Naive thymus-derived CD4-positive, alpha-beta T cell (primary cell): ENCODE measurements around the gene STK39. TPM values are rescaled to one million over a fixed set of nuclear protein-coding genes. Genes with fewer than 3 reads are reported as not detected.

Experiments
- ATAC-seq: fragments of 150-1000 bp; cut with Tn5 transposase; 2 replicates; pipeline ENCODE4 v1.10.0; 2021; ENCODE audit warnings: mild to moderate bottlenecking, moderate library complexity
- CTCF ChIA-PET: fragments of 350-600 bp; sonication (Branson Sonifier 250); formaldehyde crosslinking; loops from one replicate; lab custom pipeline; 2021; ENCODE audit warnings: antibody characterized with exemption; lab: Charles Lee
- POLR2A ChIA-PET: fragments of 350-600 bp; sonication (Branson Sonifier 250); formaldehyde crosslinking; loops from one replicate; lab custom pipeline; 2021; ENCODE audit warnings: antibody characterized with exemption, inconsistent platforms; lab: Charles Lee
- DNase-seq, 9 donors: peaks; one replicate each; pipeline versions ENCODE4 v3.0.0 to v3.0.0-alpha.2; 2020 to 2022; ENCODE audit warnings: mixed read lengths in 1 of 9
- H3K27ac ChIP-seq: one replicate; pipeline ENCODE4 v1.7.0; 2013; ENCODE audit warnings: mild to moderate bottlenecking, low read depth, low read length, moderate library complexity
- H3K27me3 ChIP-seq, 2 donors: one replicate each; pipeline ENCODE4 v1.7.0; 2013; ENCODE audit warnings: low read length in 2 of 2, mild to moderate bottlenecking in 2 of 2, moderate library complexity in 2 of 2; ENCODE audit not compliant: control insufficient read depth in 2 of 2, insufficient read depth in 2 of 2
- H3K36me3 ChIP-seq, 3 experiments: 1 replicate in 2 of 3; 2 replicates in 1 of 3; pipeline ENCODE4 v1.7.0; 2013; ENCODE audit warnings: low read length in 3 of 3, mild to moderate bottlenecking in 3 of 3, moderate library complexity in 1 of 3; ENCODE audit not compliant: insufficient read depth in 3 of 3, control insufficient read depth in 2 of 3
- H3K4me1 ChIP-seq, 2 donors: one replicate each; pipeline ENCODE4 v1.7.0; 2013; ENCODE audit warnings: low read length in 2 of 2, mild to moderate bottlenecking in 2 of 2, moderate library complexity in 1 of 2; ENCODE audit not compliant: control insufficient read depth in 2 of 2, insufficient read depth in 2 of 2
- H3K4me3 ChIP-seq: 2 replicates; pipeline ENCODE4 v1.7.0; 2013; ENCODE audit warnings: mild to moderate bottlenecking, low read length
- H3K9me3 ChIP-seq, 3 experiments: 1 replicate in 2 of 3; 2 replicates in 1 of 3; pipeline ENCODE4 v1.7.0; 2013; ENCODE audit warnings: low read length in 3 of 3; ENCODE audit not compliant: control insufficient read depth in 2 of 3
- H3K27ac Mint-ChIP-seq, 9 donors: one replicate each; pipeline ENCODE4 v1.8.0; 2020 to 2022; ENCODE audit warnings: mixed read lengths in 9 of 9, mild to moderate bottlenecking in 8 of 9, moderate library complexity in 5 of 9, inconsistent platforms in 2 of 9
- H3K27me3 Mint-ChIP-seq, 5 donors: one replicate each; pipeline ENCODE4 v1.8.0; 2021 to 2022; ENCODE audit warnings: mixed read lengths in 5 of 5, mild to moderate bottlenecking in 1 of 5
- H3K36me3 Mint-ChIP-seq, 5 donors: one replicate each; pipeline ENCODE4 v1.8.0; 2020 to 2022; ENCODE audit warnings: mixed read lengths in 5 of 5, mild to moderate bottlenecking in 3 of 5, inconsistent platforms in 1 of 5
- H3K4me1 Mint-ChIP-seq, 7 donors: one replicate each; pipeline ENCODE4 v1.8.0; 2020 to 2022; ENCODE audit warnings: mixed read lengths in 7 of 7, mild to moderate bottlenecking in 3 of 7, inconsistent platforms in 1 of 7
- H3K4me3 Mint-ChIP-seq, 10 donors: one replicate each; pipeline ENCODE4 v1.8.0; 2020 to 2022; ENCODE audit warnings: mild to moderate bottlenecking in 10 of 10, mixed read lengths in 10 of 10, moderate library complexity in 6 of 10, inconsistent platforms in 2 of 10
- H3K9me3 Mint-ChIP-seq, 11 donors: one replicate each; pipeline ENCODE4 v1.8.0; 2020 to 2022; ENCODE audit warnings: mixed read lengths in 11 of 11, mild to moderate bottlenecking in 4 of 11, inconsistent platforms in 1 of 11, moderate library complexity in 1 of 11
- intact Hi-C, 2 donors: fragments of 100-400 bp; cut with micrococcal nuclease; formaldehyde crosslinking; loops; one replicate each; pipeline ENCODE4 v1.15.1; 2023
- polyA plus RNA-seq, 2 donors: library from polyadenylated mRNA; unstranded; fragments of 300-500 nt; fragmentation: Illumina TruSeq; gene quantifications; one replicate each; pipeline ENCODE4 v1.2.3, GENCODE V29; 2021
- total RNA-seq, 6 experiments: library from RNA in 5 of 6; stranded (reverse) in 5 of 6; gene quantifications; 1 replicate in 5 of 6; 2 replicates in 1 of 6; pipeline ENCODE4 v1.2.3 and lab custom pipeline; 2021 to 2026

The STK39 gene
- total and polyA plus RNA-seq, 7 experiments from 2014 or later = 2.7 to 33.9 (median 16.9) TPM

- no peak overlapping the region for H3K27ac ChIP-seq
- Mint-ChIP-seq H3K9me3 (peaks cover 0 to 1% (median 0%) of the 10 kb centered on the region in 11 donors), H3K4me1 (peaks cover 15 to 28% (median 23%) of the 10 kb centered on the region in 7 donors), H3K27ac (no peak overlapping the region), H3K27me3 (no peaks in the 10 kb centered on the region), H3K4me3 (no peak overlapping the region), H3K36me3 (peaks cover 0 to 26% (median 4%) of the 10 kb centered on the region in 5 donors)
- no peaks in the 10 kb centered on the region for H3K9me3 ChIP-seq
- no peaks in the 10 kb centered on the region for H3K36me3 ChIP-seq
- intact Hi-C loops = no loop called here
- no peak for ATAC-seq
- CTCF ChIA-PET = interaction anchor here (1.0 kb wide), 1 partner anchor 102 kb away, joined by 4 read pairs; no protein-coding TSS in a partner anchor
- no peak overlapping the region for H3K4me3 ChIP-seq
- no peak for DNase-seq
- peaks cover 30 to 41% of the 10 kb centered on the region in 2 donors for H3K4me1 ChIP-seq
- POLR2A ChIA-PET = interaction anchor here (1.6 kb wide), 1 partner anchor 9 kb away, joined by 3 read pairs; the partner anchor contains the start of gene STK39
- H3K27me3 ChIP-seq = no peaks in the 10 kb centered on the region
These were observed 9.7 kb downstream of the STK39 start for GRCh38 chr2:168237741-168238140.

GRCh38 chr2:168234407-168235085 lies 12.8 kb downstream of the STK39 start:
- ATAC-seq (peak; percentile 73), DNase-seq (peak in 4 of 9 donors; percentile 18 to 40 (median 38))
- Histone ChIP-seq H3K4me1 (peaks cover 7 to 20% of the 10 kb centered on the region in 2 donors), H3K27me3 (no peaks in the 10 kb centered on the region), H3K4me3 (no peak overlapping the region), H3K27ac (no peak overlapping the region), H3K36me3 (no peaks in the 10 kb centered on the region), H3K9me3 (no peaks in the 10 kb centered on the region)
- H3K4me3 Mint-ChIP-seq = peak overlapping the region; percentile 9 to 76 (median 58)
- intact Hi-C loops = loop anchor here (1.0 to 5.0 kb wide), 3 partner anchors 10 to 42 kb away; no protein-coding TSS in a partner anchor
- peaks cover 6 to 48% (median 22%) of the 10 kb centered on the region in 5 donors for H3K36me3 Mint-ChIP-seq
- ChIA-PET CTCF (no interaction called here), POLR2A (no interaction called here)
- H3K27me3 Mint-ChIP-seq = no peaks in the 10 kb centered on the region
- H3K9me3 Mint-ChIP-seq = peaks cover 0 to 6% (median 3%) of the 10 kb centered on the region in 11 donors
- H3K4me1 Mint-ChIP-seq = peaks cover 26 to 37% (median 29%) of the 10 kb centered on the region in 7 donors
- peak overlapping the region in 7 of 9 donors; percentile 1 to 56 (median 25) for H3K27ac Mint-ChIP-seq

- H3K4me1 Mint-ChIP-seq = peaks cover 25 to 40% (median 29%) of the 10 kb centered on the region in 7 donors
- ChIA-PET POLR2A (no interaction called here), CTCF (no interaction called here)
- Histone ChIP-seq H3K36me3 (no peaks in the 10 kb centered on the region), H3K27me3 (no peaks in the 10 kb centered on the region), H3K27ac (no peak overlapping the region), H3K9me3 (no peaks in the 10 kb centered on the region), H3K4me1 (peaks cover under 1 to 14% of the 10 kb centered on the region in 2 donors), H3K4me3 (no peak overlapping the region)
- DNase-seq (no peak), ATAC-seq (no peak)
- no peaks in the 10 kb centered on the region for H3K27me3 Mint-ChIP-seq
- intact Hi-C loops = loop anchor here (1.0 to 5.0 kb wide), 3 partner anchors 10 to 42 kb away; no protein-coding TSS in a partner anchor
- peak overlapping the region in 4 of 9 donors; percentile 1 to 35 (median 22) for H3K27ac Mint-ChIP-seq
- peak overlapping the region in 6 of 10 donors; percentile 2 to 76 (median 64) for H3K4me3 Mint-ChIP-seq
- peaks cover 0 to 6% (median 3%) of the 10 kb centered on the region in 11 donors for H3K9me3 Mint-ChIP-seq
- H3K36me3 Mint-ChIP-seq = peaks cover 6 to 48% (median 22%) of the 10 kb centered on the region in 5 donors
These were observed 13.5 kb downstream of the STK39 start for GRCh38 chr2:168233726-168234406.

GRCh38 chr2:168233166-168233565 lies 14.2 kb downstream of the STK39 start:
- no peak overlapping the region for H3K4me3 Mint-ChIP-seq
- Histone ChIP-seq H3K4me1 (peaks cover 0 to 14% of the 10 kb centered on the region in 2 donors), H3K27ac (no peak overlapping the region), H3K36me3 (no peaks in the 10 kb centered on the region), H3K27me3 (no peaks in the 10 kb centered on the region), H3K9me3 (no peaks in the 10 kb centered on the region), H3K4me3 (no peak overlapping the region)
- no peak for DNase-seq
- peaks cover 23 to 38% (median 28%) of the 10 kb centered on the region in 7 donors for H3K4me1 Mint-ChIP-seq
- CTCF ChIA-PET = no interaction called here
- H3K9me3 Mint-ChIP-seq = peaks cover 0 to 6% (median 3%) of the 10 kb centered on the region in 11 donors
- peaks cover 6 to 48% (median 22%) of the 10 kb centered on the region in 5 donors for H3K36me3 Mint-ChIP-seq
- no peaks in the 10 kb centered on the region for H3K27me3 Mint-ChIP-seq
- intact Hi-C loops = loop anchor here in 1 of 2 donors (5.0 kb wide), 1 partner anchor 41 kb away; no protein-coding TSS in a partner anchor
- H3K27ac Mint-ChIP-seq = no peak overlapping the region
- ATAC-seq = no peak
- POLR2A ChIA-PET = no interaction called here

GRCh38 chr2:168231609-168232241 lies 15.7 kb downstream of the STK39 start:
- H3K4me3 ChIP-seq = no peak overlapping the region
- H3K4me1 ChIP-seq = peaks cover 0 to 14% of the 10 kb centered on the region in 2 donors
- no peak for DNase-seq
- ChIA-PET POLR2A (no interaction called here), CTCF (no interaction called here)
- H3K27ac ChIP-seq = no peak overlapping the region
- no peaks in the 10 kb centered on the region for H3K27me3 ChIP-seq
- ATAC-seq = no peak
- no peaks in the 10 kb centered on the region for H3K9me3 ChIP-seq
- Mint-ChIP-seq H3K4me1 (peaks cover 15 to 35% (median 28%) of the 10 kb centered on the region in 7 donors), H3K27me3 (no peaks in the 10 kb centered on the region), H3K4me3 (no peak overlapping the region), H3K9me3 (peaks cover 0 to 6% (median 3%) of the 10 kb centered on the region in 11 donors), H3K27ac (peak overlapping the region in 1 of 9 donors; percentile 48), H3K36me3 (peaks cover 6 to 38% (median 18%) of the 10 kb centered on the region in 5 donors)
- H3K36me3 ChIP-seq = no peaks in the 10 kb centered on the region
- intact Hi-C loops = loop anchor here in 1 of 2 donors (5.0 kb wide), 1 partner anchor 39 kb away; no protein-coding TSS in a partner anchor

GRCh38 chr2:168230389-168230788 lies 17.0 kb downstream of the STK39 start:
- Mint-ChIP-seq H3K9me3 (peaks cover 0 to 6% (median 3%) of the 10 kb centered on the region in 11 donors), H3K27ac (no peak overlapping the region), H3K4me1 (peaks cover 18 to 45% (median 37%) of the 10 kb centered on the region in 7 donors), H3K27me3 (no peaks in the 10 kb centered on the region), H3K4me3 (no peak overlapping the region), H3K36me3 (peaks cover 6 to 35% (median 18%) of the 10 kb centered on the region in 5 donors)
- Histone ChIP-seq H3K4me1 (peaks cover 0 to 14% of the 10 kb centered on the region in 2 donors), H3K9me3 (no peaks in the 10 kb centered on the region), H3K36me3 (no peaks in the 10 kb centered on the region), H3K27ac (no peak overlapping the region), H3K4me3 (no peak overlapping the region), H3K27me3 (no peaks in the 10 kb centered on the region)
- DNase-seq (no peak), ATAC-seq (no peak)
- ChIA-PET POLR2A (no interaction called here), CTCF (no interaction called here)
- intact Hi-C loops = loop anchor here in 1 of 2 donors (5.0 kb wide), 1 partner anchor 38 kb away; no protein-coding TSS in a partner anchor
